GM19468 (cell line): ENCODE results near the gene ADCY4.

ENCODE experiments used
- ATAC-seq: cut with Tn5 transposase; IDR thresholded peaks from one replicate; pipeline ENCODE4 v1.9.1; 2021; ENCODE audit warnings: mild to moderate bottlenecking, moderate library complexity, moderate number of reproducible peaks; ENCODE audit not compliant: unreplicated experiment; ENCODE audit errors: extremely low read depth

Gene ADCY4

DNA sequence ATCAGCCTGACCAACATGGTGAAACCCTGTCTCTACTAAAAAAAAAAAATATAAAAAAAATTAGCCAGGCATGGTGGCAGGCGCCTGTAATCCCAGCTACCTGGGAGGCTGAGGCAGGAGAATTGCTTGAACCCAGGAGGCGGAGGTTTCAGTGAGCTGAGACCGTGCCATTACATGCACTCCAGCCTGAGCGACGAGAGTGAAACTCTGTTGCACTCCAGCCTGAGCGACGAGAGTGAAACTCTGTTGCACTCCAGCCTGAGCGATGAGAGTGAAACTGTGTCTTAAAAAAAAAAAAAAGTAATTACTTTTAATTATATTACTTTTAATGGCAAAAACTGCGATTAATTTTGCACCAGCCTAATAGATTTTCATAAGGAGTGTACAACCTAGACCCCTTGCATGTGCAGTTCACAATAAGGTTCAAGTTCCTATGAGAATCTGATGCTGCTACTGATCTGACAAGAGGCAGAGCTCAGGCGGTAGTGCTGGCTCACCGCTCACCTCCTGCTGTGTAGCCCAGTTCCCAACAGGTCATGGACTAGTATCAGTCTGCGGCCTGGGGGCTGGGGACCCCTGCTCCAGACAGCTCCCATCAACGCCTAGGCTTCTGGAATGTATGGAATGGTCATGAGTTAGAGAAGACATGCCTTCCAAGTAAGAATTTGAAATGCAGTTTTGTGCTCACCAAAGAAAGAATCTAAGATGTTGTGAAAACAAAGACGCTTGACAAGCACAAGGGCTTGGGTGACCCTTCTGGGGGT, 13.5 kb downstream of the ADCY4 start:
- ATAC-seq: no peak

DNA sequence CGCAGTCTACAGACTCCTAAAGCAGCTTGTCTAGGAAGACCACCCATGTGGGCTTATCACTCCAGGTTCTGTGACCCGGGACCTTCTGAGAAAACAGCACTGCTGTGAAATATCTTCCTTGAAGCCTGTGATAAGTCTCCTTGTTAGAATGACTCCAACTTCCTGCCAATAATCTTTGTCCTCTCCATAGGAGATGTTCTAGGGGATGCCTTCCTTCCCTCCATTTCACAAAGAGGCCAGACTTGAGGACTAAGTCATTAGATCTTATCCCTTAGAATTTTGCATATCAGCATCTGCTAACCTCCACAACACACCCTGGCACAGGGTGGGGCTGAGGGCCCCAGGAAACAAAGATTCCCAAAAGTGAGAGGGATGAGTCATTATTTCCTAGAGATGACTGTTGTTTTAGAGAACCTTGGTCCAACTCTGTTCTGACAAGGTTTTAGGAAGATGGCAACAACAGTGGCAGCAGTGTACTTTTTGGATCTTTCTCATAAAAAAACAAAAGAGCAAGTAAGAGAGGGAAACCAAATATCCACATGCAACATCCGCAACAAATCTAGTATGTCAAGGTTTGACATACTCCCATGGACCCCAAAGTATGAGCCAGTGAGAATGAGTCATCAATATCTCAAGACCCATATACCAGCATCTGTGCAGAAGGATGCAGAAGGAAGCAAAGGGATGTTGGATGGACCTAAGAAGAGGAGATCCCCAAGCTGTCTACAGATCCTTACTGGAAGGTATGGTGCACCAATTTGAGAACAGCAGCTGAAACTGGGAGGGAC, 17.5 kb downstream of the ADCY4 start:
- no peak for ATAC-seq

GRCh38 chr14:24316597-24316950, 18.3 kb downstream of the ADCY4 start:
- no peak for ATAC-seq

GRCh38 chr14:24315807-24316596, 18.9 kb downstream of the ADCY4 start:
- no peak for ATAC-seq

DNA sequence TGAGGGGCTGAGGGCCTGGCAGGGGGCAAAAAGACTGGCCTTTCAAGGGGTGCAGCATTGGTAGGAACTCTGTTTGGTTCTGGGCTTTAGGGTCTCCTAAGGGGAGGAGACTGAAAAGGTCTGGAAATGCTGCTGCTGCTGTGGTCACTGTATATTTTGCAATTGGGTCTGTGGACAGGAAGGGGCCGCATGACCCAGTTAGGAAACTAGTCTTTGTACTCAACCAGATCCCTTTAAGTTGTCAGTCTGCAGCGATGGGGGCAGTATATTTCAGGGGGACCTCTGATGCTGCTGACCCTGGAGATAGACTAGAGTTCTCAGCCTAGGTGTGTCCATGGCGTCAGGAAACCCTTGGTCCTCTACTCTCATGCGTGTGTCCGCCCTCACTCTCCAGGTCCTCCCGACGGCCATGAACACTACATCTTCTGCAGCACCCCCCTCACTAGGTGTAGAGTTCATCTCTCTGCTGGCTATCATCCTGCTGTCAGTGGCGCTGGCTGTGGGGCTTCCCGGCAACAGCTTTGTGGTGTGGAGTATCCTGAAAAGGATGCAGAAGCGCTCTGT, 19.5 kb downstream of the ADCY4 start:
- no peak for ATAC-seq

DNA sequence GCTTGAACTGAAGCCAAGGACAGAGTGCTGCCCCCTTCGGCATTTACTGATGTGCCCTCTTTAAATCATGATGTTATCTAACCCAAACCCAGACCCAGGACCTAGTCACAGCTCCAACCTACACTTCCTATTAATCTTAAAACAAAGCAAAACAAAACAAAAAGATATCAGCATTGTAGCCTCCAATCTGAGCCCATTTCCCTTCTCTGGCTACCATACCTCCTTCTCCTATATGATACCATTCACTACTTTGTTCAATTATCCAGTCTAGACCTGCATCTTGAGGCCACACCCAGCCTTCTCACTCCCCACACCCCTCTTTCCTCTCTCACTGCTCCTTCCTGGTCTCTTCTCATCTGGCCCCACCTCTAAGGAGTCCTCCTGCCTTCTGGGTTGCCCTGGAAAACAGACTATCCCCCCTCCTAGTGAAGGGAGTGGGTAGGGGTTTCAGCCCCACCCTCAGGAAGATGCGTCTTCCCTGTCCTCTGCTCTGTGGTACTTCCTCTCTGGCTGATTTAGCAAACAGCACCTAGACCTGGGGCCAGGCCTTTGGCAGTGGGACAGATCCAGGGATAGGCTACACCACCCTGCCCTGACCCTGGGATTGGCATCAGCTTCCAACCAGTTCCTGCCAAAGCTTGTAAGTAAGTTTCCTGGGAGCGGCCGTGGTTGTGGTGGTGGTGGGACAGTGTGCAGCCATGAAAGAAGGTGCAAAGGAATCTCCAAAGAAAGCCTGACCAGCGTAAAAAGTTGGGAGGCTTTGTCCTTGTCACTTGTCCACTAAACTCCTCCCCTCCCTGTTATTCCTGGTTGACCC, 20.3 kb downstream of the ADCY4 start:
- ATAC-seq: no peak

- no peak for ATAC-seq
Measured at GRCh38 chr14:24313913-24314312, 21.0 kb downstream of the ADCY4 start.

GRCh38 chr14:24312736-24313507, 21.9 kb downstream of the ADCY4 start:
- ATAC-seq: no peak

GRCh38 chr14:24311837-24312615, 22.8 kb downstream of the ADCY4 start:
- no peak for ATAC-seq

DNA sequence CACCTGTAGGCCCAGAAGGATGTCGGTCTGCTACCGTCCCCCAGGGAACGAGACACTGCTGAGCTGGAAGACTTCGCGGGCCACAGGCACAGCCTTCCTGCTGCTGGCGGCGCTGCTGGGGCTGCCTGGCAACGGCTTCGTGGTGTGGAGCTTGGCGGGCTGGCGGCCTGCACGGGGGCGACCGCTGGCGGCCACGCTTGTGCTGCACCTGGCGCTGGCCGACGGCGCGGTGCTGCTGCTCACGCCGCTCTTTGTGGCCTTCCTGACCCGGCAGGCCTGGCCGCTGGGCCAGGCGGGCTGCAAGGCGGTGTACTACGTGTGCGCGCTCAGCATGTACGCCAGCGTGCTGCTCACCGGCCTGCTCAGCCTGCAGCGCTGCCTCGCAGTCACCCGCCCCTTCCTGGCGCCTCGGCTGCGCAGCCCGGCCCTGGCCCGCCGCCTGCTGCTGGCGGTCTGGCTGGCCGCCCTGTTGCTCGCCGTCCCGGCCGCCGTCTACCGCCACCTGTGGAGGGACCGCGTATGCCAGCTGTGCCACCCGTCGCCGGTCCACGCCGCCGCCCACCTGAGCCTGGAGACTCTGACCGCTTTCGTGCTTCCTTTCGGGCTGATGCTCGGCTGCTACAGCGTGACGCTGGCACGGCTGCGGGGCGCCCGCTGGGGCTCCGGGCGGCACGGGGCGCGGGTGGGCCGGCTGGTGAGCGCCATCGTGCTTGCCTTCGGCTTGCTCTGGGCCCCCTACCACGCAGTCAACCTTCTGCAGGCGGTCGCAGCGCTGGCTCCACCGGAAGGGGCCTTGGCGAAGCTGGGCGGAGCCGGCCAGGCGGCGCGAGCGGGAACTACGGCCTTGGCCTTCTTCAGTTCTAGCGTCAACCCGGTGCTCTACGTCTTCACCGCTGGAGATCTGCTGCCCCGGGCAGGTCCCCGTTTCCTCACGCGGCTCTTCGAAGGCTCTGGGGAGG, 23.9 kb downstream of the ADCY4 start, which contains the start of gene LTB4R:
LTB4R (plus strand) TSS at position 857 of the 959 bp plus-strand sequence. CDS start 4,150 bp downstream, outside the sequence.
- ATAC-seq: peak; percentile 44

DNA sequence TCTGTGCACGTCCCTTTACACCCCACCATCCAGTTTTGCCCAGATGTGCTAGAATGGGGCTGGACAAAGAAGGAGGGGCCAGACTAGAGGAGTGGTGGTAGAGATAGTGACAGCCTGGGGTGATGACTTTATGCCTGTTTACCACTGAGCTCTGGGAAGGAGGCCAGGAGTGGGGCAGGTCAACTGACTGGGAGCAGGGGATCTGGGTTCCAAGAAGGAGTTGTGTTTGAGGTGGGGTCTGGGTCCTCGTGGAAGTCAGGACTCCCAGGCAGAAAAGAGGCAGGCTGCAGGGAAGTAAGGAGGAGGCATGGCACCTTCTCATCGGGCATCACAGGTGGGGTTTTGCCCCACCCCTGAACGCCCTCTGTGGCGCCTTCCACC, 24.6 kb downstream of the ADCY4 start:
- ATAC-seq: no peak

DNA sequence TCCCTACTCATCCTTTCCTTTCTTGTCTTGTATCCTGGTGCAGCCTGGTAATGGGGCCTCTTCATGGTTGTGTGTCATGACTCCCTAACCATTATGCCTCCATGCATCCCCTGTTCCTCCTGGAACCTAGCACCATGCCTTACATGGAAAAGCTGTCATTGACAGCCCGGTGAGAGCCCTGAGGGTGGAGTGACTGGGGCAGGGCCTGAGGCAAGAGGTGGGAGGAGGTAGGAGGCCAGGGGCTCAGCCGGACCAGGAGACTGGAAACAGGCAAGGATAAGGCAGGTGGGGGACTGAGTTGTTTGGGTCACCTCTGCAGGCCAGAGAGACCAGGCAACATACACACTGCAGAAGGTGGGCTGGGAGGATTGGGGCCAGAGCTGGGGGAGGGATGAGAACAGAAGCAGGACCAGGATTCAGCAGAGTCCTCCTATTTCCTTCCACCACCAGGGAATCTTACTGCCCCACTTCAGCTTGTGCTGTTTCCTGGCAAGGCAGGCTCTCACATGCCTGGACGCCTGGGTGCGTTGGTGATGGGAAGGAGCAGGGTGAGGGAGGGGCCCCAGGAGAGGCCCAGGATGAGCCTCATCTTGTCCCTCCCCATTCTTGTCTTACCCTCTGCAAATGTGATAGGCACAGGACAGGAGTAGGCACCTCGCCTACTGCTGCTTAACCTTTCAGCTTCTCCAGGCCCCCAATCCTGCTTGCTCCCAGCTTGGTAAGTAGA, 25.2 kb downstream of the ADCY4 start, which contains the start of gene LTB4R2:
LTB4R2 (plus strand) TSS at position 603 of the 727 bp plus-strand sequence. CDS start 525 bp downstream, outside the sequence.
- ATAC-seq: no peak

GRCh38 chr14:24308342-24309124, 26.3 kb downstream of the ADCY4 start:
- no peak for ATAC-seq

DNA sequence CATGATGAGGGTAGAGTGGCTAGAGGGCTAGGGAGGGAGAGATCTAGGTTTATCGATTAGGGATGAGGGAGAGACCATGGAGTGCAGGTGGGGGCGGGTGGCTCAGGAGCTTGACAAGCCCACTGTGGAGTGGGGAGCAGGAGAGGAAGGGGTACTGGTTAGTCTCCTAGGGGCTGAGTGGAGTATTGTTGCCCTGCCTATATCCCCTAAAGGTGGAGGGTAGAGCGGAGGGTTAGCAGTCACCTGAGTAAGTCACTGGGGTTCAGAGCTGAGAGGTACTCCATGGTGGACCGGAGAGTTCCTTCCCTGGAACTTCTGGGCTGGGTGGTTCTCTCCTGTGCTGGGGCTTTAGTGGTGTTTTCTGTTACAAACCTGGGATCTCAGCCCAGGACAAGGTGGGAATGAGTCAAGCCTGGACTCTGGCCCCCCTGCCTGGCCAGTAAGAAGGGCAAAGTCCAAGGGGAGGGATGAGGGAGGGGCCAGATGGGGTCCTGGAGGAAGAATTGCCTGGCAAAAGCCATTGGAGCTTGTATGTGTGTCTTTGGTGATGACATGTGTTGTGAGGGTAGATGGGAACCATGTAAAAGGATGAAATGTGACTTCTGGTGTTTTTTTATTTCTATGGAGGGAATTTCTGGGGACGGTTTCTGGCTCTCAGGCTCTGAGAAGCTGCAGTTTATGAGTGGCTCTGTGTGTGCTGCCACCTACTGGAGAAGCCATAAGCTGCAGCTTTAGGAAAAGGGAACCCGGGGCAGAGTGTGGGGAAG, 27.1 kb downstream of the ADCY4 start, which contains the start of gene CIDEB:
CIDEB (minus strand) TSS at position 403 of the 767 bp plus-strand sequence; CDS start at position 284, 119 bp downstream.
- no peak for ATAC-seq

DNA sequence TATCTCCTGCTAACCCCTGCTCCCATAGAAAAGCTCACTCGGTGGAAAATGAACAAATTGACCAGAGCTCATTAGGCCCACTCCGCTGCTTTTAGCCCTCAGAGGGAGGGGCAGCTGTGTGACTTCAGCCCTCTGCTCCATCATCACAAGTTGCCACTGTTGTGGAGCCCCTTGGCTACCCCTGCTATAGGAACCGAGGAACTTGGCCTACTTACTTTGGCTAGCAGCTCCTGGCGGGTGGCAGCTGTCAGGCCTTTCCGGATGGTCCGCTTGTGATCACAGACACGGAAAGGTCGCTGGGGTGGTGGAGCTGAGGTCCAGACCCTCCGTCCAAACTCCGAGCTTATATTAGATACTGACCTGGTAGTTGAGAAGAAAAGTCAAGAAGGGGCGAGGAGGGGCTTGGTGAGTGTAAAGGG, 27.7 kb downstream of the ADCY4 start:
- ATAC-seq: no peak
